ENCODE measurements around the gene C1QB.

C1QB gene

GRCh38 chr1:22694172-22694571 lies 41.1 kb downstream of the C1QB start:
- no peak for TF ChIP-seq CTCF (IDR thresholded peaks at IDR 0.05)

GRCh38 chr1:22696610-22697009 lies 43.6 kb downstream of the C1QB start:
- TF ChIP-seq CTCF (IDR thresholded peaks at IDR 0.05) = no peak

- TF ChIP-seq CTCF (IDR thresholded peaks at IDR 0.05) = no peak
These were observed 44.9 kb downstream of the C1QB start for GRCh38 chr1:22697980-22698379.

GRCh38 chr1:22699681-22700520 lies 46.9 kb downstream of the C1QB start:
- no peak for TF ChIP-seq CTCF (IDR thresholded peaks at IDR 0.05)

- TF ChIP-seq CTCF (IDR thresholded peaks at IDR 0.05) = no peak
These were observed 49.5 kb downstream of the C1QB start for GRCh38 chr1:22702296-22703085.

GRCh38 chr1:22704440-22705067 lies 51.5 kb downstream of the C1QB start:
- TF ChIP-seq CTCF (IDR thresholded peaks at IDR 0.05) = peak; percentile 55

- TF ChIP-seq CTCF (IDR thresholded peaks at IDR 0.05) = no peak
These were observed 52.5 kb downstream of the C1QB start for GRCh38 chr1:22705586-22705985.
